K562 (cell line): ENCODE measurements around the gene SMAD3. TPM values are rescaled to one million over a fixed set of nuclear protein-coding genes. Genes with fewer than 3 reads are reported as not detected.

Experiments used
- ARID2 ChIP-seq: fragments of 450-650 bp; IDR thresholded peaks from 2 replicates; pipeline ENCODE4 v1.6.1; 2017; ENCODE audit warnings: antibody characterized with exemption, mild to moderate bottlenecking
- CBX1 ChIP-seq: sonication (generic); IDR thresholded peaks from 2 replicates; pipeline ENCODE4 v1.6.1; 2016; ENCODE audit warnings: antibody characterized with exemption, low read depth, mild to moderate bottlenecking
- CBX8 ChIP-seq: fragments of 200-600 bp; sonication (generic); IDR thresholded peaks from 2 replicates; pipeline ENCODE4 v1.6.1; 2012; ENCODE audit warnings: borderline replicate concordance, mixed run types, low read depth, mild to moderate bottlenecking, moderate library complexity, mixed read lengths, low read length, control low read depth, inconsistent platforms; ENCODE audit not compliant: poor library complexity, severe bottlenecking; ENCODE audit errors: extremely low read depth
- CREM ChIP-seq: IDR thresholded peaks from 2 replicates; pipeline ENCODE4 v1.6.1; 2014; ENCODE audit warnings: antibody characterized with exemption, low read depth
- EHMT2 ChIP-seq: fragments of 450-650 bp; IDR thresholded peaks from 2 replicates; pipeline ENCODE4 v1.6.1; 2018; ENCODE audit warnings: antibody characterized with exemption
- ETV5 ChIP-seq: sonication (generic); formaldehyde crosslinking; IDR thresholded peaks from 2 replicates; pipeline ENCODE4 v1.4.0; 2020; ENCODE audit warnings: low read depth, mild to moderate bottlenecking, missing genetic modification reagents
- FOXJ2 ChIP-seq: fragments of 200-800 bp; sonication (Bioruptor generic); IDR thresholded peaks from 2 replicates; pipeline ENCODE4 v1.6.1; 2016; ENCODE audit warnings: missing genetic modification characterization, missing compliant biosample characterization
- GABPB1 ChIP-seq: sonication (generic); formaldehyde crosslinking; IDR thresholded peaks from 2 replicates; pipeline ENCODE4 v1.8.0; 2022; ENCODE audit warnings: mild to moderate bottlenecking, missing genetic modification reagents
- GABPB2 ChIP-seq: fragments of 250-450 bp; sonication (Bioruptor Pico); conservative IDR thresholded peaks from 2 replicates; pipeline ENCODE4 v1.5.1; 2021; ENCODE audit warnings: mild to moderate bottlenecking
- JUNB ChIP-seq: fragments of 450-650 bp; formaldehyde crosslinking; conservative IDR thresholded peaks from 2 replicates; pipeline ENCODE4 v1.4.0; 2020; ENCODE audit warnings: mild to moderate bottlenecking
- NUFIP1 ChIP-seq: fragments of 450-650 bp; IDR thresholded peaks from 2 replicates; pipeline ENCODE4 v1.6.1; 2018; ENCODE audit not compliant: partially characterized antibody
- PHB ChIP-seq: fragments of 250-450 bp; sonication (Bioruptor Pico); IDR thresholded peaks from 2 replicates; pipeline ENCODE4 v1.5.0; 2021
- PPARD ChIP-seq: fragments of 250-450 bp; sonication (Bioruptor Pico); IDR thresholded peaks from 2 replicates; pipeline ENCODE4 v1.8.0; 2022; ENCODE audit warnings: inconsistent platforms, mild to moderate bottlenecking, moderate library complexity
- RHOXF2B ChIP-seq: fragments of 250-450 bp; sonication (Bioruptor Pico); conservative IDR thresholded peaks from 2 replicates; pipeline ENCODE4 v1.5.1; 2021
- SETDB1 ChIP-seq: IDR thresholded peaks from one replicate; pipeline ENCODE4 v1.6.1; 2012; ENCODE audit warnings: low read length, control low read depth, inconsistent platforms
- SMARCE1 ChIP-seq: fragments of 450-650 bp; IDR thresholded peaks from 2 replicates; pipeline ENCODE4 v1.7.1; 2016; ENCODE audit warnings: mild to moderate bottlenecking
- TRIM28 ChIP-seq: fragments of 450-650 bp; IDR thresholded peaks from 2 replicates; pipeline ENCODE4 v1.6.1; 2017
- XRCC4 ChIP-seq: IDR thresholded peaks from one replicate; pipeline ENCODE4 v1.6.1; 2011; ENCODE audit not compliant: insufficient read depth, insufficient read length; ENCODE audit errors: extremely low read depth
- YY1 ChIP-seq, 3 experiments: IDR thresholded peaks; 2 replicates each; pipeline ENCODE4 v1.6.1; 2011; ENCODE audit warnings: low read length in 2 of 3, mild to moderate bottlenecking in 2 of 3, moderate library complexity in 2 of 3, borderline replicate concordance in 1 of 3, control low read depth in 1 of 3, low read depth in 1 of 3; ENCODE audit not compliant: insufficient read depth in 3 of 3, insufficient replicate concordance in 2 of 3, control insufficient read depth in 1 of 3, insufficient read length in 1 of 3; ENCODE audit errors: extremely low read depth in 1 of 3
- ZNF143 ChIP-seq: sonication (generic); formaldehyde crosslinking; IDR thresholded peaks from 2 replicates; pipeline ENCODE4 v1.9.0; 2022; ENCODE audit warnings: mild to moderate bottlenecking, missing genetic modification reagents
- ZSCAN29 ChIP-seq: fragments of 450-650 bp; IDR thresholded peaks from 2 replicates; pipeline ENCODE4 v1.6.1; 2017
- polyA plus RNA-seq, 8 experiments: library from polyadenylated mRNA; depleted of rRNA in 4 of 8; stranded (reverse) in 5 of 8; unstranded in 3 of 8; fragments of >200 nt; fragmentation: Nextera tagmentation in 2 of 8; fragmentation: Illumina TruSeq in 1 of 8; extraction: Ambion mirVana in 2 of 8; extraction: Trizol in 1 of 8; gene quantifications; 2 replicates each; pipeline versions ENCODE4 v1.2.1 to v1.2.3, GENCODE V29; 2011 to 2014; ENCODE audit warnings: inconsistent platforms in 1 of 8, missing spikeins in 1 of 8
- total RNA-seq, 7 experiments: library from RNA; depleted of rRNA in 6 of 7; stranded (reverse); fragments of >200 nt in 6 of 7; fragmentation: Illumina TruSeq in 2 of 7; extraction: Trizol in 2 of 7; gene quantifications; 2 replicates each; pipeline versions ENCODE4 v1.2.1 to v1.2.3, GENCODE V29; 2011 to 2021; ENCODE audit warnings: low replicate concordance in 1 of 7
- TF ChIP-seq, protein P1 (sequence below): sonication (generic); formaldehyde crosslinking; IDR thresholded peaks from 2 replicates; pipeline ENCODE4 v1.8.1; 2022; ENCODE audit warnings: missing genetic modification reagents
- TF ChIP-seq, protein P2 (sequence below): IDR thresholded peaks from 2 replicates; pipeline ENCODE4 v1.6.1; 2016; ENCODE audit warnings: missing genetic modification characterization, missing compliant biosample characterization
- TF ChIP-seq, protein P3 (sequence below): fragments of 250-450 bp; sonication (Bioruptor Pico); IDR thresholded peaks from 2 replicates; pipeline ENCODE4 v1.6.1; 2021; ENCODE audit warnings: mild to moderate bottlenecking
- TF ChIP-seq, protein P4 (sequence below): fragments of 250-450 bp; sonication (Bioruptor Pico); IDR thresholded peaks from 2 replicates; pipeline ENCODE4 v1.4.0; 2020; ENCODE audit warnings: mild to moderate bottlenecking

The SMAD3 gene
- total and polyA plus RNA-seq, 9 of the 15 experiments (the other 6 are each of a cell fraction or from before 2014, with no cell fraction given), result 4.3 to 39.2 (median 11.1) TPM

GRCh38 chr15:67091071-67091979 lies 25.9 kb downstream of the SMAD3 start (continued):
- TF ChIP-seq, protein P1, sequence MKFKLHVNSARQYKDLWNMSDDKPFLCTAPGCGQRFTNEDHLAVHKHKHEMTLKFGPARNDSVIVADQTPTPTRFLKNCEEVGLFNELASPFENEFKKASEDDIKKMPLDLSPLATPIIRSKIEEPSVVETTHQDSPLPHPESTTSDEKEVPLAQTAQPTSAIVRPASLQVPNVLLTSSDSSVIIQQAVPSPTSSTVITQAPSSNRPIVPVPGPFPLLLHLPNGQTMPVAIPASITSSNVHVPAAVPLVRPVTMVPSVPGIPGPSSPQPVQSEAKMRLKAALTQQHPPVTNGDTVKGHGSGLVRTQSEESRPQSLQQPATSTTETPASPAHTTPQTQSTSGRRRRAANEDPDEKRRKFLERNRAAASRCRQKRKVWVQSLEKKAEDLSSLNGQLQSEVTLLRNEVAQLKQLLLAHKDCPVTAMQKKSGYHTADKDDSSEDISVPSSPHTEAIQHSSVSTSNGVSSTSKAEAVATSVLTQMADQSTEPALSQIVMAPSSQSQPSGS, result no peak
- TF ChIP-seq SMARCE1 (peak; percentile 100), ZSCAN29 (0 out of 2 replicates have a peak, but pooled peaks have one; percentile 29), JUNB (CRISPR knock-in tag) (peak; percentile 85), CBX1 (no peak), CREM (peak; percentile 87), GABPB2 (no peak), GABPB1 (CRISPR knock-in tag) (peak; percentile 64), PHB (CRISPR knock-in tag) (no peak), CBX8 (no peak), ARID2 (no peak), EHMT2 (no peak), SETDB1 (no peak), XRCC4 (no peak), TRIM28 (no peak), NUFIP1 (no peak), YY1 (IDR thresholded peaks at IDR 0.05; ENCODE audit: borderline replicate concordance in 1 of 3, control insufficient read depth in 1 of 3, extremely low read depth in 1 of 3, insufficient read depth in 3 of 3, insufficient read length in 1 of 3, insufficient replicate concordance in 2 of 3, low read depth in 1 of 3, low read length in 2 of 3) (peak in 2 of 3 experiments; percentile 78 to 88), ETV5 (CRISPR knock-in tag) (peak; percentile 100), RHOXF2B (CRISPR knock-in tag) (no peak), FOXJ2 (tag) (peak; percentile 88), PPARD (no peak), ZNF143 (CRISPR knock-in tag) (no peak)
- TF ChIP-seq, protein P2, sequence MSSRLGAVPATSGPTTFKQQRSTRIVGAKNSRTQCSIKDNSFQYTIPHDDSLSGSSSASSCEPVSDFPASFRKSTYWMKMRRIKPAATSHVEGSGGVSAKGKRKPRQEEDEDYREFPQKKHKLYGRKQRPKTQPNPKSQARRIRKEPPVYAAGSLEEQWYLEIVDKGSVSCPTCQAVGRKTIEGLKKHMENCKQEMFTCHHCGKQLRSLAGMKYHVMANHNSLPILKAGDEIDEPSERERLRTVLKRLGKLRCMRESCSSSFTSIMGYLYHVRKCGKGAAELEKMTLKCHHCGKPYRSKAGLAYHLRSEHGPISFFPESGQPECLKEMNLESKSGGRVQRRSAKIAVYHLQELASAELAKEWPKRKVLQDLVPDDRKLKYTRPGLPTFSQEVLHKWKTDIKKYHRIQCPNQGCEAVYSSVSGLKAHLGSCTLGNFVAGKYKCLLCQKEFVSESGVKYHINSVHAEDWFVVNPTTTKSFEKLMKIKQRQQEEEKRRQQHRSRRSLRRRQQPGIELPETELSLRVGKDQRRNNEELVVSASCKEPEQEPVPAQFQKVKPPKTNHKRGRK (tag), result no peak
- TF ChIP-seq, protein P3, sequence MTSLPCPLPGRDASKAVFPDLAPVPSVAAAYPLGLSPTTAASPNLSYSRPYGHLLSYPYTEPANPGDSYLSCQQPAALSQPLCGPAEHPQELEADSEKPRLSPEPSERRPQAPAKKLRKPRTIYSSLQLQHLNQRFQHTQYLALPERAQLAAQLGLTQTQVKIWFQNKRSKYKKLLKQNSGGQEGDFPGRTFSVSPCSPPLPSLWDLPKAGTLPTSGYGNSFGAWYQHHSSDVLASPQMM (CRISPR knock-in tag), result no peak
- TF ChIP-seq, protein P4, sequence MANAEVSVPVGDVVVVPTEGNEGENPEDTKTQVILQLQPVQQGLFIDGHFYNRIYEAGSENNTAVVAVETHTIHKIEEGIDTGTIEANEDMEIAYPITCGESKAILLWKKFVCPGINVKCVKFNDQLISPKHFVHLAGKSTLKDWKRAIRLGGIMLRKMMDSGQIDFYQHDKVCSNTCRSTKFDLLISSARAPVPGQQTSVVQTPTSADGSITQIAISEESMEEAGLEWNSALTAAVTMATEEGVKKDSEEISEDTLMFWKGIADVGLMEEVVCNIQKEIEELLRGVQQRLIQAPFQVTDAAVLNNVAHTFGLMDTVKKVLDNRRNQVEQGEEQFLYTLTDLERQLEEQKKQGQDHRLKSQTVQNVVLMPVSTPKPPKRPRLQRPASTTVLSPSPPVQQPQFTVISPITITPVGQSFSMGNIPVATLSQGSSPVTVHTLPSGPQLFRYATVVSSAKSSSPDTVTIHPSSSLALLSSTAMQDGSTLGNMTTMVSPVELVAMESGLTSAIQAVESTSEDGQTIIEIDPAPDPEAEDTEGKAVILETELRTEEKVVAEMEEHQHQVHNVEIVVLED (CRISPR knock-in tag), result no peak; the same call in 1 of the 2 replicates
